ENCODE results near the gene CAPN9.

Gene CAPN9

GRCh38 chr1:230812568-230812967 is 65.4 kb downstream of the CAPN9 start:
- TF ChIP-seq CTCF (conservative IDR thresholded peaks at IDR 0.05; ENCODE audit: control insufficient read depth, insufficient read depth, low read depth, low read length), result no peak
- no peak for DNase-seq (ENCODE audit: low read depth)
- H3K4me3 ChIP-seq (ENCODE audit: control insufficient read depth, low read depth, low read length), result no peak overlapping the region

- H3K4me3 ChIP-seq (ENCODE audit: control insufficient read depth, low read depth, low read length), result no peak overlapping the region
- TF ChIP-seq CTCF (conservative IDR thresholded peaks at IDR 0.05; ENCODE audit: control insufficient read depth, insufficient read depth, low read depth, low read length), result no peak
Measured at GRCh38 chr1:230814949-230815692, 67.9 kb downstream of the CAPN9 start.

GRCh38 chr1:230816018-230816417 is 68.8 kb downstream of the CAPN9 start:
- no peak for TF ChIP-seq CTCF (conservative IDR thresholded peaks at IDR 0.05; ENCODE audit: control insufficient read depth, insufficient read depth, low read depth, low read length)
- H3K4me3 ChIP-seq (ENCODE audit: control insufficient read depth, low read depth, low read length), result no peak overlapping the region
- DNase-seq (ENCODE audit: low read depth), result no peak

More at GRCh38 chr1:230814949-230815692, 67.9 kb downstream of the CAPN9 start:
- DNase-seq (ENCODE audit: low read depth), result no peak

- no peak overlapping the region for H3K4me3 ChIP-seq (ENCODE audit: control insufficient read depth, low read depth, low read length)
- peak; percentile 33 for DNase-seq (ENCODE audit: low read depth)
- TF ChIP-seq CTCF (conservative IDR thresholded peaks at IDR 0.05; ENCODE audit: control insufficient read depth, insufficient read depth, low read depth, low read length), result no peak
Measured at GRCh38 chr1:230818367-230818766, 71.2 kb downstream of the CAPN9 start.

GRCh38 chr1:230818901-230819300 is 71.7 kb downstream of the CAPN9 start:
- no peak for DNase-seq (ENCODE audit: low read depth)
- no peak for TF ChIP-seq CTCF (conservative IDR thresholded peaks at IDR 0.05; ENCODE audit: control insufficient read depth, insufficient read depth, low read depth, low read length)
- H3K4me3 ChIP-seq (ENCODE audit: control insufficient read depth, low read depth, low read length), result no peak overlapping the region

GRCh38 chr1:230819976-230820375 is 72.8 kb downstream of the CAPN9 start:
- no peak for TF ChIP-seq CTCF (conservative IDR thresholded peaks at IDR 0.05; ENCODE audit: control insufficient read depth, insufficient read depth, low read depth, low read length)
- DNase-seq (ENCODE audit: low read depth), result no peak
- no peak overlapping the region for H3K4me3 ChIP-seq (ENCODE audit: control insufficient read depth, low read depth, low read length)
